Kidney (tissue), 14 donors: Measurements from ENCODE around the gene RTEL1. TPM values are rescaled to one million over a fixed set of nuclear protein-coding genes. Genes with fewer than 3 reads are reported as not detected.

Experiments
- DNase-seq, 5 donors: peaks; one replicate each; pipeline ENCODE4 v3.0.0-alpha.2; 2013 to 2020
- FAIRE-seq: peaks from 2 replicates; lab custom pipeline; 2012; peaks lifted over from hg19 to GRCh38; lab: Jason Lieb, UNC
- H3K27ac ChIP-seq, 2 donors: one replicate each; pipeline ENCODE4 v1.7.0; 2013; ENCODE audit warnings: low read depth in 2 of 2, low read length in 2 of 2, inconsistent platforms in 1 of 2
- H3K27me3 ChIP-seq: one replicate; pipeline ENCODE4 v1.7.1; 2013; ENCODE audit warnings: low read length, inconsistent platforms; ENCODE audit not compliant: control insufficient read depth, insufficient read depth
- H3K36me3 ChIP-seq, 3 donors: one replicate each; pipeline versions ENCODE4 v1.7.0 to v1.7.1; 2013; ENCODE audit warnings: low read length in 3 of 3, control low read depth in 1 of 3, inconsistent platforms in 1 of 3; ENCODE audit not compliant: insufficient read depth in 3 of 3, control insufficient read depth in 2 of 3
- H3K4me1 ChIP-seq, 3 donors: one replicate each; pipeline versions ENCODE4 v1.7.0 to v1.7.1; 2013; ENCODE audit warnings: low read length in 3 of 3, inconsistent platforms in 1 of 3, low read depth in 1 of 3; ENCODE audit not compliant: control insufficient read depth in 2 of 3, insufficient read depth in 2 of 3
- H3K4me3 ChIP-seq, 3 donors: one replicate each; pipeline versions ENCODE4 v1.7.0 to v1.8.1; 2013; ENCODE audit warnings: low read length in 3 of 3, control low read depth in 1 of 3, inconsistent platforms in 1 of 3
- H3K9ac ChIP-seq, 3 donors: one replicate each; pipeline versions ENCODE4 v1.7.0 to v1.7.1; 2013; ENCODE audit warnings: low read length in 3 of 3, control low read depth in 1 of 3, inconsistent platforms in 1 of 3
- H3K9me3 ChIP-seq, 3 donors: one replicate each; pipeline versions ENCODE4 v1.7.0 to v1.7.1; 2013; ENCODE audit warnings: low read length in 3 of 3, control low read depth in 1 of 3, inconsistent platforms in 1 of 3; ENCODE audit not compliant: control insufficient read depth in 2 of 3, insufficient read depth in 1 of 3
- CTCF ChIP-seq: IDR thresholded peaks from 3 replicates; pipeline ENCODE4 v1.5.1; 2012; ENCODE audit warnings: mild to moderate bottlenecking, moderate library complexity, borderline replicate concordance; ENCODE audit not compliant: insufficient read depth; ENCODE audit errors: extremely low read depth
- intact Hi-C: fragments of 100-400 bp; cut with DNase I; formaldehyde crosslinking; loops from one replicate; pipeline ENCODE4 v1.11.1; 2022
- polyA plus RNA-seq: library from polyadenylated mRNA; stranded (reverse); fragments of 350-450 nt; fragmentation: Illumina TruSeq; extraction: RNeasy Lipid Tissue Mini Kit (QIAGEN cat#74804); gene quantifications from one replicate; pipeline ENCODE4 v1.2.3, GENCODE V29; 2014; ENCODE audit warnings: low read depth, low replicate concordance; ENCODE audit not compliant: insufficient read depth
- total RNA-seq: library from RNA; stranded (reverse); fragmentation: NEBNext Ultra II Directional; extraction: Animal tissue kit (Norgen Biotek cat#: 25700); gene quantifications from one replicate; pipeline ENCODE4 v1.2.1, GENCODE V29; 2021
- donor health status: control.
- donor health status: control.
- donor health status: control.
- donor health status: control.
- donor health status: control.
- donor health status: DM: yes; HTN: yes; CAD: no.
- donor health status: Normal renal cell carcinoma (clear cell type).

The RTEL1 gene
- total and polyA plus RNA-seq, 2 donors from 2014 or later: 5.3 to 37.7 TPM

GRCh38 chr20:63733579-63734081 lies 75.5 kb downstream of the RTEL1 start:
- no peak overlapping the region for H3K27ac ChIP-seq
- peak overlapping the region in 1 of 3 donors; percentile 25 for H3K4me3 ChIP-seq
- FAIRE-seq (no peak), DNase-seq (no peak)
- no peak for TF ChIP-seq CTCF
- H3K27me3 ChIP-seq: no peaks in the 10 kb centered on the region
- H3K9ac ChIP-seq: no peak overlapping the region
- intact Hi-C loops: no loop called here
- peaks cover 4 to 8% (median 6%) of the 10 kb centered on the region in 3 donors for H3K36me3 ChIP-seq
- no peaks in the 10 kb centered on the region for H3K9me3 ChIP-seq
- peaks cover 0 to 12% (median 0%) of the 10 kb centered on the region in 3 donors for H3K4me1 ChIP-seq

GRCh38 chr20:63734111-63734945 lies 76.2 kb downstream of the RTEL1 start:
- no peak overlapping the region for H3K9ac ChIP-seq
- no peak overlapping the region for H3K27ac ChIP-seq
- no peaks in the 10 kb centered on the region for H3K27me3 ChIP-seq
- H3K4me1 ChIP-seq: peaks cover 0 to 13% (median 0%) of the 10 kb centered on the region in 3 donors
- H3K36me3 ChIP-seq: peaks cover 4 to 8% (median 6%) of the 10 kb centered on the region in 3 donors
- TF ChIP-seq CTCF: no peak
- no peaks in the 10 kb centered on the region for H3K9me3 ChIP-seq
- FAIRE-seq: no peak
- peak overlapping the region in 1 of 3 donors; percentile 64 for H3K4me3 ChIP-seq
- no peak for DNase-seq
- intact Hi-C loops: no loop called here

GRCh38 chr20:63734946-63735858 lies 77.1 kb downstream of the RTEL1 start:
- peaks cover 4 to 8% (median 6%) of the 10 kb centered on the region in 3 donors for H3K36me3 ChIP-seq
- TF ChIP-seq CTCF: no peak
- H3K4me3 ChIP-seq: peak overlapping the region in 1 of 3 donors; percentile 64
- FAIRE-seq (no peak), DNase-seq (peak in 2 of 5 donors; percentile 55 to 78)
- H3K9ac ChIP-seq: no peak overlapping the region
- H3K27ac ChIP-seq: no peak overlapping the region
- H3K9me3 ChIP-seq: no peaks in the 10 kb centered on the region
- intact Hi-C loops: no loop called here
- peaks cover 0 to 13% (median 0%) of the 10 kb centered on the region in 3 donors for H3K4me1 ChIP-seq
- H3K27me3 ChIP-seq: no peaks in the 10 kb centered on the region
